ENCODE results near the gene ROR1.
"Not testable (repeated sequence)": the region's sequence is repeated elsewhere in the genome, so short reads cannot be mapped to it uniquely, and the experiment has no call there.

Gene ROR1

DNA sequence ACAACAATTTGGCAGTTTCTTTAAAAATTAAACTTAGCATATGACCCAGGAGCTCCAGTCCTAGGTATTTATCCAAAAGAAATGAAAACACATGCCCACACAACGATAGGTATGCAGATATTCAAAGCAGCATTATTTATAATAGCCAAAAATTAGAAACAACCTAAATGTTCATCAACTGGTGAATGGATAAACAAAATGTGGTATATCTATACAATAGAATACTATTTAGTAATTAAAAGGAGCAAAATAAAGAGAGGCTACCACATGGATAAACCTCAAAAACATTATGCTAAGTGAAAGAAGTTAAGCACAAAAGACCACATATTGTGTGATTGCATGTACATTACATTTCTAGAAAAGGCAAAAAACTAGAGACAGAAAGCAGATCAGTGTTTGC lies 51.3 kb downstream of the ROR1 start:
- FAIRE-seq = no peak

DNA sequence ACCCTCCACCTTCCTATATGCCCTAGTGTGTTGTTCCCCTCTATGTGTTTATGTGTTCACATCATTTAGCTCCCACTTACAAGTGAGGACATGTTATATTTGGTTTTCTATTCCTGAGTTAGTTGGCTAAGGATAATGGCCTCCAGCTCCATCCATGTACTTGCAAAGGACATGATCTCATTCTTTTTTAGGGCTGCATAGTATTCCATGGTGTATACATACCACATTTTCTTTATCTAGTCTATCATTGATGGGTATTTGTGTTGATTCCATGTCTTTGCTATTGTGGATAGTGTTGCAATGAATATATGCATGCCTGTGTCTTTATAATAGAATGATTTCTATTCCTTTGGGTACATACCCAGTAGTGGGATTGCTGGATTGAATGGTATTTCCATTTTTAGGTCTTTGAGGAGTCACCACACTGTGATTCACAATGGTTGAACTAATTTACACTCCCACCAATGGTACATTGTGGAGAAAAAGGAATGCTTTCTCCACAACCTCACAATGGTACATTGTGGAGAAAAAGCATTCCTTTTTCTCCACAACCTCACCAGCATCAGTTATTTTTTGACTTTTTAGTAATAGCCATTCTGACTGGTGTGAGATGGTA lies 52.5 kb downstream of the ROR1 start:
- not testable (repeated sequence) for FAIRE-seq

DNA sequence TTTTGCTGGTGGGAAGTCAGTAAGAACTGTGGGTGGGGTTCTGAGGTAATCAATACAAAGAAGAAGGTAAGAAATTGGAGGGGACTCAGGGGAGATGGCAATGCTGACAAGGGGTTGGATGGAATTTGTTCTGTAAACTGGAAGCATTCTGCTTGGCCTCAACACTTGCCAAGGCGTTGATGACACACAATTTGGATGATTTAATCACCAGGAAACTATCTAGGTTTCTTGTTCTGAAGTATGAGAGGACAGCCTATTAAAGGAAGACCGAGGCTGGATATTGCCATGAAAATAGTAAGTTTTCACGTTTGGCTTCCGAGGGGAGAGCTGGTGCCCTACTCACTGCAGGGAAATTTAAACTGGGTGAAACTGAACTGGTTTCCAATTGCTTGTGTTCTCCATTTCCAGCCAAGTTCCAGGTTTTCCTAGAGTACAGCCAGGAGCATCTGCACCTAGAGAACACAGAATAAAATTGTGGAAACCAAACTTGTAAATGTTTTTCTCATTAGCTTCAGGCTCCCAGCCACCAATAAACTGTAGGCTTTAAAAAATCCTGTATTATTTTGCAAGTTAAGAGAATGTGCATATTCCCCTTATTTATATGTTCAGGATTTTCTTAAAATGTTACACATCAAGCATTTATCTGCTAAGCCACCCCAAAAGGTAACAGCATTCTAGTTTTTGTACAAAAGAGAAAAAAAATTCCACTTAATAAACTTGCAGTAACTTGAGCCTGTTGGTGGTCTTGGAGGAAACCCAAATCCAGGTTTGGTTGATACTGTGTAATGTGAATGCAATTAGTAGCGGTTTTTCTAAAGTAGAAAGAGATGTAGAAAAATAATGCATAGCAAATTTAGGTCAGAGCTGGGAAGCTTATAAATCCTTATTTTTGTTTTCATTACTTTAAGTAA lies 53.8 kb downstream of the ROR1 start:
- FAIRE-seq = no peak

GRCh38 chr1:63828322-63829044 lies 54.7 kb downstream of the ROR1 start:
- peak; percentile 47 for FAIRE-seq

DNA sequence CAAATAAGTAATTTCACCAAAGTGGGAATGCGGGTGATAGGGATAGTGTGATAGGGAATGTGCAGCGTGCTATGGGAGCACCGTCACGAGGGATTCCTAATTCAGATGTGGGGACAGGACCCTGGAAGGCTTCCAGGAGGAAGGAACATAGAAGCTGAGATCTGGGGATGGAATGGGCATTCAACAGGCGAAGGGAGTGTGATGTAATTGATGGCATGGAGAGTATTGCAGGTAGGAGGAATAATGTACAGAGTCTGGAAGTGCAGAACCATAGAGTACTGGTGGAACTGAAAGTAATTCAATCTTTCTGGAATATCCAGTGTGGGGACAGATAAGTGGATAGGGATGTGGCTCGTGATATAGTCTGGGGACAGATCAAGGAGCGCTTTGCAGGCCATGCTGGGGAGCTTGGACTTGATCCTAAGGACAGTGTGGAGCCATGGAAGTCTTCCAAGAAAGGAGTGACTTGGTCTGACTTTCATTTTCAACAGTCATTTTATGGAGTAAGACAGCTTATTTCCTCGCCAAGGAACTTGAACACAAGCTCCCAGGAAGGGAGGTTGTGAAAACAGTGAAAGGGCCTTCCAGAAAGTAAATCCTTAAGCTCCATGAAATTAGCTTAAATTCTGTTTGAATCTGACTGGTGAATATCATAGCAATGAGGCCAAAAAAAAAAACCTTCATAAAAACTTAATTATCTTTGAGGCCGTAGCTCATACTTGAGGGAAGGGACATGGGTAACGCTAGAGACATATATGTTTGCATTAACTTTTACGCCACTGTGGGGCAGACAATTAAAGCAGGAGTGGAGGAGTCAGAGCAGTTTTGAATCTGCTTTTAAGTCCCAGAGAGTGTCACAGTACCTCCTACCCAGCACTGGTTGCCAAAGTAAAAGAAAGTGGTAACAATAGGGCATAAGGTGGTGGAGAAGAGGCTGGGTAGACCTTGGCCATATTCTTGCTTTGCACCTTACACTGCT lies 55.8 kb downstream of the ROR1 start:
- no peak for FAIRE-seq

- FAIRE-seq = no peak
These were observed 57.6 kb downstream of the ROR1 start for GRCh38 chr1:63831409-63831808.

- no peak for FAIRE-seq
These were observed 59.7 kb downstream of the ROR1 start for GRCh38 chr1:63833363-63834119.

GRCh38 chr1:63835128-63835527 lies 61.3 kb downstream of the ROR1 start:
- no peak for FAIRE-seq

DNA sequence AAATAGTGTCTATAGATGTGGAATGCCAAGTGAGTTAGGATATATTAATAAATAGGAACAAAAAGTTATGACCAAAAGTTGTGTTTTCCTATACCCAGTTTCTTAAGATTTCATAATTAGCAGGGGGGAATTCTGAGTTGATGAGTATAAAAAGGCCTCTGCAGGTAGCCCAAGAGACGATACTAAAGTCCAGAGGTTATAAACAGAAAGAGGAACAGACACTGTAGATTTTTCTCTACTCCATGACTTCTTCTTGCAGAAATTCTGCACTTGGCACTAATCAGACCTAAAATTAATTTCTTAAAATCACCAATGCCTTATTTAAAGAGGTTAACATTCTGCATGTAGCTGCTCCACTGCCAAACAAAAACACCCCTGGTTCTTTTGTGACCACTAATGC lies 62.6 kb downstream of the ROR1 start:
- FAIRE-seq = no peak

DNA sequence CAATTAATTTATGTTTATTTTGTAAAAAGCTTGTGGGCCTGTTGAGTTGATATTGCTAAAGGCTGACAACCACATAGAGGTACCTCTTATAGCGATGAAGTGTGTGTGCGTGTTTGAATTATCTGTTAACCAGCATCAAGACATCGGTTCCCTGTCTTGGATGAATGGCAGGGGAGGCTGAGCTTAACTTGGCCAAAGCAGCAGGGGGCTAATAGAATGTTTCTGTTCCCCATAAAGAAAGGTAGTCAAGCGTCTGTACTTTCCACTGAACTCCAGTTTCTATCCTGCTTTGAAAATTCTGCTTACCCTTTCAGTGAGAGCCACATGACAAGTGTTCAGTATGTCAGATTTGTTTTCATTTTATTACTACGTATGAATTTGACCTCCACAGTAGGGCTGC lies 63.0 kb downstream of the ROR1 start:
- no peak for FAIRE-seq

- FAIRE-seq = no peak
These were observed 69.2 kb downstream of the ROR1 start for GRCh38 chr1:63843010-63843409.

GRCh38 chr1:63843884-63844283 lies 70.1 kb downstream of the ROR1 start:
- no peak for FAIRE-seq

DNA sequence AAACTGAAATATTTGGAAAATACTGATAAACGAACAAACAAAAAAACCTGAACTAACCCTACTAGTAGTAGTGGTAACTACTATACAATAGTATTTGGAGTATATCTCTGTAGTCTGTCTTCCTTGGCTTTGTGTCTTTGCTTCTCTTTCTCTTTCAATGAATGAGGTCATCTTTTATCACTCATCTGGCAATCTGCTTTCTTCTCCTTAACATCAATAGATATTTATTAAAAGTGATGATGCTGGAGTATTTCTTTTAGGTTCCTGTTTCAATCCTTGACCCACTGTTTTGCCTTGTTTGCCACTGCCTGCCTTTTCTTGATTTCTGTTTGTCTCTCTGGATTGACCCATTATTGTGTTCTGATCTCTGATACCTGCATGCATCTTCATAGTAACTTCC lies 71.5 kb downstream of the ROR1 start:
- FAIRE-seq = no peak

GRCh38 chr1:63847308-63847910 lies 73.6 kb downstream of the ROR1 start:
- FAIRE-seq = no peak

DNA sequence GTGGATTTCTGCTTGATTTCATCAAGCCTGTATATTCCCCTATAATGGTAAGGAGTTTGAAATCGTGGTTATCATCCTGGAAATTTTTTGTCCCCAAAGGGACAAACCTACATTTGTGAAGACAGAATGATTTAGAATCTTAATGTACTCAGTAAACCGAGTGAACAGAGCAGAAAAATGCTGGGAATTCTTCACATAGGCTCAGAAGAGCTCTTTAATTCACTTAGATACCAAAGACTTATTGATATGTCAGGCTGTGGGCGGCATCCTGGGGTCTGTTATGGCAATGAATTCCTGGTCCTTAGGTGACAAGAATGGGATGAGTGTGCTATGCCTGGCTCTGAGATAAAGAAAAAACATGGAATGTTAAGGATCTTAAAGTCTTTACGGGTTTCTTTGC lies 74.9 kb downstream of the ROR1 start:
- FAIRE-seq = no peak

DNA sequence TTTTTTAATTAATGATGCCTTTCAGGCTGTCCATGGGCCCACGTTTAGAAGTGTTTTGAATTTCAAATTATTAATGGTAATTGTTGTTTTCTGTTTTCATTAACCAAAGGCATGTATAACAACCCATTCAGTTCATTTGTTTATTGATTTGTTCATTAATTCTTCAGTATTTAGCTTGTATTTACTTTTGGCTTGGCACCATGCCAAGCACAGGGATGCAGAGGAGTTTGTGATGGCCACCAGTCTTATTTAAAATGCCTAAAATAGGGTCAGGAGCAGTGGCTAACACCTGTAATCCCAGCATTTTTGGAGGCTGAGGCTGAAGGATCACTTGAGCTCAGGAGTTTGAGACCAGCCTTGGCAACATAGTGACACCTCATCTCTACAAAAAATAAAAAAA lies 75.3 kb downstream of the ROR1 start:
- no peak for FAIRE-seq

DNA sequence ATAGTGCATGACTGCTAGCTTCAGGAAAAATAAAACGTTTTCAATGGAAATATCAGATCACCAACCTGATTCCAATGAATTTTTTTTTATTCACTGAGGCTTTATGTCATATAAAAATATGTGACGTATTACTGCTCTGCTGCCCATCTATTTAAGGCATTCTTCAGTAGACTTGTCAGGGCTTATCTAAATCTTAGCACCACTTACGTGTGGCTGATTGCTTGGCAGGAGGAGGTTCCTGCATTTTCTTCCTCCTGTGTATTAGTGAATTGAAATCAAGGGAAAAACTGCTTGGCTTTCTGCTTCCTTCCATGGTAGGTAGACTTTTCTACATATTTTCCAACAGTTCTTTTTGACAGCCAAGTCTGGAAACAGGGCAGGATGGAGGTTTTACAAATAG lies 80.3 kb downstream of the ROR1 start:
- no peak for FAIRE-seq

DNA sequence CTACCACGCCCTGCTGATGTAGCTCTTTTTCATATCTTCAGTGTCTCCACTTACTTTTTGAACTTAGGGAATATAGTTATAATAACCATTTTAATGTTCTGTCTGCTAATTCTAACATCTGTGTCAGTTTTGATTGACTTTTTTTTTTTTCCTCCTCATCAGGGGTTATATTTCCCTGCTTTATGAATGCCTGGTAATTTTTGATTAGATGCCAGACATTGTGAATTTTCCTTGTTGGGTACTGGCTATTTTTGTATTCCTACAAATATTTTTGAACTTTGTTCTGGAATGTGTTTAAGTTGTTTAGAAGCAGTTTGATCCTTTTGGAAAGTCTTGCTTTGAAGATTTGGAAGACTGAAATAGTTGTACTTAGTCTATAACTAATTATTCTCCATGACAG lies 82.1 kb downstream of the ROR1 start:
- no peak for FAIRE-seq

- FAIRE-seq = no peak
These were observed 83.1 kb downstream of the ROR1 start for GRCh38 chr1:63856924-63857323.

DNA sequence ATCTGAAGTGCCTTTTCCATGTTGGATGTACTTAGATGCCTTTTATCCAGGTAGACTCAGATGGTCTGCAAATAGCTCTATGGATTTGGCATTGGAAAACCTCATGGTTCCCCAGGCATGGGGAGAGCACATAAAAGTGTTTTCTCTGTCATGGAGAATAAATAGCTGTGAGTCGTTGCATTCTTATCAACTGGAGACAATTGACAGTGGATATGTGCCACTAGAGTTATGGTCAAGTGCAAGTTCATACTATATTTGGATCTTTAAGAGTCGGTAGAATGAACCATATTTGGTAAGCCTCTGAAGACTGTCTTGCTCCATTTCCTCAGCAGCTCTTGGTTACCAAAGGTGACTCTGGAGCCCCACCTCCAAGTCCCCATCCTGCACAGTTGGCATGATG lies 83.7 kb downstream of the ROR1 start:
- no peak for FAIRE-seq

DNA sequence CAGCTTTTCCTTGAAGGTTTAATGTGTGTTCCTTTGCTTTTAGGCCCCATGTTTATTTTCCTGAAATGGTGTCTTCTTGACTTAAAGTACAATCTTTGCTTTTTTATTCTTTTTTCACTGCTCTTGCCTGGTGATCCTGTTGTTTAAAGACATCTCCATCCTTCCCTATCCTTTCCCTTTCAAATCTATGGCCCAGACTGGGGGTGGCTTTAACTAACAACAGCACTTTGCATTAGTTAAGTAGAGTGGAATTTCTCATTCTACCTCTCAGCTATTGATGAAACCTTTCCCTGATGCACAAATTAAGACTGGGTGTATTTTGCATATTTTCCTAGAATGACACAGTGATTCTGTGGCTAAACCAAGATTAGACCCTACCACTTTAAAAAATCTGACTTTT lies 84.3 kb downstream of the ROR1 start:
- no peak for FAIRE-seq

Measured in islet of Langerhans (tissue), 1 donor.